Measurements from ENCODE around the gene RET. TPM values are rescaled to one million over a fixed set of nuclear protein-coding genes. Genes with fewer than 3 reads are reported as not detected.
"Not testable (repeated sequence)": the region's sequence is repeated elsewhere in the genome, so short reads cannot be mapped to it uniquely, and the experiment has no call there.

RET gene
- total RNA-seq, 1 experiment from 2014 or later, result 21.4 TPM

GRCh38 chr10:43094085-43094484, 17.2 kb downstream of the RET start (continued):
- TF ChIP-seq, protein P1, sequence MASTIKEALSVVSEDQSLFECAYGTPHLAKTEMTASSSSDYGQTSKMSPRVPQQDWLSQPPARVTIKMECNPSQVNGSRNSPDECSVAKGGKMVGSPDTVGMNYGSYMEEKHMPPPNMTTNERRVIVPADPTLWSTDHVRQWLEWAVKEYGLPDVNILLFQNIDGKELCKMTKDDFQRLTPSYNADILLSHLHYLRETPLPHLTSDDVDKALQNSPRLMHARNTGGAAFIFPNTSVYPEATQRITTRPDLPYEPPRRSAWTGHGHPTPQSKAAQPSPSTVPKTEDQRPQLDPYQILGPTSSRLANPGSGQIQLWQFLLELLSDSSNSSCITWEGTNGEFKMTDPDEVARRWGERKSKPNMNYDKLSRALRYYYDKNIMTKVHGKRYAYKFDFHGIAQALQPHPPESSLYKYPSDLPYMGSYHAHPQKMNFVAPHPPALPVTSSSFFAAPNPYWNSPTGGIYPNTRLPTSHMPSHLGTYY (CRISPR knock-in tag; IDR thresholded peaks at IDR 0.05), result no peak
- no peak for TF ChIP-seq NR1H2 (CRISPR knock-in tag; IDR thresholded peaks at IDR 0.05)
- TF ChIP-seq FOXJ3 (CRISPR knock-in tag; IDR thresholded peaks at IDR 0.05; ENCODE audit: borderline replicate concordance), result no peak
- TF ChIP-seq, protein P2, sequence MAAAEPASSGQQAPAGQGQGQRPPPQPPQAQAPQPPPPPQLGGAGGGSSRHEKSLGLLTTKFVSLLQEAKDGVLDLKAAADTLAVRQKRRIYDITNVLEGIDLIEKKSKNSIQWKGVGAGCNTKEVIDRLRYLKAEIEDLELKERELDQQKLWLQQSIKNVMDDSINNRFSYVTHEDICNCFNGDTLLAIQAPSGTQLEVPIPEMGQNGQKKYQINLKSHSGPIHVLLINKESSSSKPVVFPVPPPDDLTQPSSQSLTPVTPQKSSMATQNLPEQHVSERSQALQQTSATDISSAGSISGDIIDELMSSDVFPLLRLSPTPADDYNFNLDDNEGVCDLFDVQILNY (CRISPR knock-in tag; IDR thresholded peaks at IDR 0.05), result no peak
- TF ChIP-seq ZNF423 (CRISPR knock-in tag; IDR thresholded peaks at IDR 0.05), result no peak
- TF ChIP-seq FOXP1 (CRISPR knock-in tag; IDR thresholded peaks at IDR 0.05; ENCODE audit: borderline replicate concordance), result no peak
- no peak for TF ChIP-seq ZNF263 (CRISPR knock-in tag; IDR thresholded peaks at IDR 0.05; ENCODE audit: low read depth)
- TF ChIP-seq NR3C1 (CRISPR knock-in tag; conservative IDR thresholded peaks at IDR 0.05; ENCODE audit: low read depth), result no peak
- no peak for TF ChIP-seq IRF1 (CRISPR knock-in tag; IDR thresholded peaks at IDR 0.05)
- no peak for TF ChIP-seq CREB1 (CRISPR knock-in tag; IDR thresholded peaks at IDR 0.05)
- TF ChIP-seq TCF7 (CRISPR knock-in tag; IDR thresholded peaks at IDR 0.05; ENCODE audit: low read depth), result no peak
- TF ChIP-seq ZNF671 (CRISPR knock-in tag; IDR thresholded peaks at IDR 0.05), result no peak
- TF ChIP-seq ZNF512 (CRISPR knock-in tag; IDR thresholded peaks at IDR 0.05; ENCODE audit: borderline replicate concordance), result no peak
- no peak for TF ChIP-seq ZNF121 (CRISPR knock-in tag; IDR thresholded peaks at IDR 0.05)

DNA sequence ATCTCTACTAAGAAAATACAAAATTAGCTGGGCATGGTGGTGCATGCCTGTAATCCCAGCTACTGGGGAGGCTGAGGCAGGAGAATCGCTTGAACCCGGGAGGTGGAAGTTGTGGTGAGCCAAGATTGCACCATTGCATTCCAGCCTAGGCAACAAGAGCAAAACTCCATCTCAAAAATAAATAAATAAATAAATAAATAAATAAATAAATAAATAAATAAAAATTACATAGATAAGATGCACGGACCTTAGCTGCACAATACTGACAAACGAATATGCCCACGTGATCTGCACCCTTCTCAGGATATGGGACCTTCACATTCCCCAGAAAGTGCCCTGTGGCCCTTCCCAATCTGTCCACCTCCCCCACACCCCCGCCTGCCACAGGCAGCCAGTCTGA, 22.5 kb downstream of the RET start:
- H3K4me1 Mint-ChIP-seq; DNase-seq (ENCODE audit: low spot score); H3K36me3 Mint-ChIP-seq; H3K9me3 Mint-ChIP-seq; POLR2A ChIA-PET; H3K4me3 Mint-ChIP-seq; ATAC-seq; H3K27ac Mint-ChIP-seq: not testable (repeated sequence)
- CTCF ChIA-PET, result interaction anchor here (1.6 kb wide), 1 partner anchor 20 kb away, joined by 4 read pairs; no protein-coding TSS in a partner anchor
- H3K27me3 Mint-ChIP-seq (ENCODE audit: low read depth), result peaks cover 14% of the 10 kb centered on the region

DNA sequence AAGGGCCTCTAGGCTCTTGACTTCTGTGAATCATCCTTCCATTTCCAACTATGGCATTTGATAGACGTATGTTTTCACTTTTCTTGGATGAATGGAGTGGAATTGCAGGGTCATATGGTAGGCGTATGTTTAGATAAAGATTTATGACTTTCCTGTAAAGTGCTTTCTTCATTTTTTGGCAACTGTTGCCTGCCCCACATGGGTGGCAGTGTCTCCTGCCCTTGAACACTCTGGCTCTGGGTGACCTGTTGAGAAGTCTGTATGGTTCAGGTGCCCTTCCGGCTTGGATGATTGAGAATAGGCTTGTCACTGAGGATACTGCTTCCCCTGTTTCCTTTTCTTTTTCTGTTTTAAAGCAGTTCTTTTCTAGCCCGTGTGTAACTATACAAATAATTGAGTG, 23.1 kb downstream of the RET start:
- Mint-ChIP-seq H3K27me3 (ENCODE audit: low read depth) (peaks cover 18% of the 10 kb centered on the region), H3K4me1 (no peaks in the 10 kb centered on the region), H3K36me3 (no peaks in the 10 kb centered on the region), H3K4me3 (no peak overlapping the region), H3K9me3 (no peaks in the 10 kb centered on the region), H3K27ac (no peak overlapping the region)
- ChIA-PET CTCF (interaction anchor here (1.6 to 3.7 kb wide), 2 partner anchors 21 kb away, joined by 4 to 20 read pairs; no protein-coding TSS in a partner anchor), POLR2A (no interaction called here)
- DNase-seq (ENCODE audit: low spot score) (no peak), ATAC-seq (no peak)
- TF ChIP-seq ATF6 (CRISPR knock-in tag; IDR thresholded peaks at IDR 0.05) (no peak), RELA (CRISPR knock-in tag; IDR thresholded peaks at IDR 0.05; ENCODE audit: borderline replicate concordance) (no peak), IRF1 (CRISPR knock-in tag; IDR thresholded peaks at IDR 0.05) (no peak), SOX15 (CRISPR knock-in tag; IDR thresholded peaks at IDR 0.05) (no peak), OVOL2 (CRISPR knock-in tag; IDR thresholded peaks at IDR 0.05; ENCODE audit: borderline replicate concordance) (no peak), TP53 (CRISPR knock-in tag; IDR thresholded peaks at IDR 0.05) (no peak), AFF4 (CRISPR knock-in tag; IDR thresholded peaks at IDR 0.05; ENCODE audit: borderline replicate concordance) (no peak), TEAD4 (CRISPR knock-in tag; IDR thresholded peaks at IDR 0.05) (no peak)
